Measurements from ENCODE around the gene ACTL6B. TPM values are rescaled to one million over a fixed set of nuclear protein-coding genes. Genes with fewer than 3 reads are reported as not detected.

Gene ACTL6B
- total and polyA plus RNA-seq, 9 of the 15 experiments (the other 6 are each of a cell fraction or from before 2014, with no cell fraction given) = not detected

DNA sequence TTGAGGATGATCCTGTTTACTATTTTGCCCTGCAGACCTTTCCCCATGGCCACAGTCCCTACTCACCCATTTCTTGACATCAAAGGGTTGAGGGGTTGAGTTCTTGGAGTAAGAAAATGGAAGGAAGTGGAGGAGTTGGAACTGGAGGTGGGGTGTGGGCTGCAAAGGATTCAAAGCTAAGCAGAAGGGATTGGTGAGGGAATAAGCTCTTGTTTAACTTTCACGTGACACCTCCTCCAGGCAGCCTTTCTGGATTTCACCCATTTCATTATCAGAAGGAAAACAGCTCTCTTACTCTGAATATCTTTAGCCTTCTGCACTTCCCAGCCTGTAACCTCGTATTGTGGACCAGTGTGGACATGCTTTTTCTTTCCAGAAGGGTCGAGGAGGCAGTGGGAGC, 30.2 kb downstream of the ACTL6B start (continued):
- TF ChIP-seq, protein P1, sequence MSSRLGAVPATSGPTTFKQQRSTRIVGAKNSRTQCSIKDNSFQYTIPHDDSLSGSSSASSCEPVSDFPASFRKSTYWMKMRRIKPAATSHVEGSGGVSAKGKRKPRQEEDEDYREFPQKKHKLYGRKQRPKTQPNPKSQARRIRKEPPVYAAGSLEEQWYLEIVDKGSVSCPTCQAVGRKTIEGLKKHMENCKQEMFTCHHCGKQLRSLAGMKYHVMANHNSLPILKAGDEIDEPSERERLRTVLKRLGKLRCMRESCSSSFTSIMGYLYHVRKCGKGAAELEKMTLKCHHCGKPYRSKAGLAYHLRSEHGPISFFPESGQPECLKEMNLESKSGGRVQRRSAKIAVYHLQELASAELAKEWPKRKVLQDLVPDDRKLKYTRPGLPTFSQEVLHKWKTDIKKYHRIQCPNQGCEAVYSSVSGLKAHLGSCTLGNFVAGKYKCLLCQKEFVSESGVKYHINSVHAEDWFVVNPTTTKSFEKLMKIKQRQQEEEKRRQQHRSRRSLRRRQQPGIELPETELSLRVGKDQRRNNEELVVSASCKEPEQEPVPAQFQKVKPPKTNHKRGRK (tag; IDR thresholded peaks at IDR 0.05) = no peak
- peak; percentile 79 for TF ChIP-seq HDAC2 (IDR thresholded peaks at IDR 0.05)
- peak; percentile 100 for TF ChIP-seq ZFP36 (IDR thresholded peaks at IDR 0.05; ENCODE audit: low read depth, low read length, partially characterized antibody)
- peak in 1 of 2 experiments; percentile 63; a peak in 1 of 4 replicates for TF ChIP-seq SIN3A (IDR thresholded peaks at IDR 0.05; ENCODE audit: borderline replicate concordance in 2 of 2, control insufficient read depth in 1 of 2, low read depth in 2 of 2, low read length in 2 of 2)
- peak; percentile 46 for TF ChIP-seq DACH1 (IDR thresholded peaks at IDR 0.05; ENCODE audit: partially characterized antibody)
- TF ChIP-seq, protein P2, sequence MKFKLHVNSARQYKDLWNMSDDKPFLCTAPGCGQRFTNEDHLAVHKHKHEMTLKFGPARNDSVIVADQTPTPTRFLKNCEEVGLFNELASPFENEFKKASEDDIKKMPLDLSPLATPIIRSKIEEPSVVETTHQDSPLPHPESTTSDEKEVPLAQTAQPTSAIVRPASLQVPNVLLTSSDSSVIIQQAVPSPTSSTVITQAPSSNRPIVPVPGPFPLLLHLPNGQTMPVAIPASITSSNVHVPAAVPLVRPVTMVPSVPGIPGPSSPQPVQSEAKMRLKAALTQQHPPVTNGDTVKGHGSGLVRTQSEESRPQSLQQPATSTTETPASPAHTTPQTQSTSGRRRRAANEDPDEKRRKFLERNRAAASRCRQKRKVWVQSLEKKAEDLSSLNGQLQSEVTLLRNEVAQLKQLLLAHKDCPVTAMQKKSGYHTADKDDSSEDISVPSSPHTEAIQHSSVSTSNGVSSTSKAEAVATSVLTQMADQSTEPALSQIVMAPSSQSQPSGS (CRISPR knock-in tag; IDR thresholded peaks at IDR 0.05) = no peak
- TF ChIP-seq, protein P3, sequence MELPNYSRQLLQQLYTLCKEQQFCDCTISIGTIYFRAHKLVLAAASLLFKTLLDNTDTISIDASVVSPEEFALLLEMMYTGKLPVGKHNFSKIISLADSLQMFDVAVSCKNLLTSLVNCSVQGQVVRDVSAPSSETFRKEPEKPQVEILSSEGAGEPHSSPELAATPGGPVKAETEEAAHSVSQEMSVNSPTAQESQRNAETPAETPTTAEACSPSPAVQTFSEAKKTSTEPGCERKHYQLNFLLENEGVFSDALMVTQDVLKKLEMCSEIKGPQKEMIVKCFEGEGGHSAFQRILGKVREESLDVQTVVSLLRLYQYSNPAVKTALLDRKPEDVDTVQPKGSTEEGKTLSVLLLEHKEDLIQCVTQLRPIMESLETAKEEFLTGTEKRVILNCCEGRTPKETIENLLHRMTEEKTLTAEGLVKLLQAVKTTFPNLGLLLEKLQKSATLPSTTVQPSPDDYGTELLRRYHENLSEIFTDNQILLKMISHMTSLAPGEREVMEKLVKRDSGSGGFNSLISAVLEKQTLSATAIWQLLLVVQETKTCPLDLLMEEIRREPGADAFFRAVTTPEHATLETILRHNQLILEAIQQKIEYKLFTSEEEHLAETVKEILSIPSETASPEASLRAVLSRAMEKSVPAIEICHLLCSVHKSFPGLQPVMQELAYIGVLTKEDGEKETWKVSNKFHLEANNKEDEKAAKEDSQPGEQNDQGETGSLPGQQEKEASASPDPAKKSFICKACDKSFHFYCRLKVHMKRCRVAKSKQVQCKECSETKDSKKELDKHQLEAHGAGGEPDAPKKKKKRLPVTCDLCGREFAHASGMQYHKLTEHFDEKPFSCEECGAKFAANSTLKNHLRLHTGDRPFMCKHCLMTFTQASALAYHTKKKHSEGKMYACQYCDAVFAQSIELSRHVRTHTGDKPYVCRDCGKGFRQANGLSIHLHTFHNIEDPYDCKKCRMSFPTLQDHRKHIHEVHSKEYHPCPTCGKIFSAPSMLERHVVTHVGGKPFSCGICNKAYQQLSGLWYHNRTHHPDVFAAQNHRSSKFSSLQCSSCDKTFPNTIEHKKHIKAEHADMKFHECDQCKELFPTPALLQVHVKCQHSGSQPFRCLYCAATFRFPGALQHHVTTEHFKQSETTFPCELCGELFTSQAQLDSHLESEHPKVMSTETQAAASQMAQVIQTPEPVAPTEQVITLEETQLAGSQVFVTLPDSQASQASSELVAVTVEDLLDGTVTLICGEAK (IDR thresholded peaks at IDR 0.05) = no peak
- TF ChIP-seq, protein P3 (CRISPR knock-in tag; IDR thresholded peaks at IDR 0.05) = peak; percentile 21; the same call in 1 of the 2 replicates
- TF ChIP-seq TFAM (CRISPR knock-in tag; conservative IDR thresholded peaks at IDR 0.05) = no peak
- TF ChIP-seq RBM25 (IDR thresholded peaks at IDR 0.05; ENCODE audit: low read depth, low read length, severe bottlenecking) = peak; percentile 100
- TF ChIP-seq ZNF133 (CRISPR knock-in tag; IDR thresholded peaks at IDR 0.05) = no peak
- TF ChIP-seq MBD2 (IDR thresholded peaks at IDR 0.05; ENCODE audit: borderline replicate concordance, low read depth) = no peak
- TF ChIP-seq HOXB6 (CRISPR knock-in tag; IDR thresholded peaks at IDR 0.05; ENCODE audit: borderline replicate concordance) = no peak
- TF ChIP-seq JUN (IDR thresholded peaks at IDR 0.05; ENCODE audit: borderline replicate concordance, low read depth, low read length) = no peak
- no peak for TF ChIP-seq JUN (CRISPR knock-in tag; IDR thresholded peaks at IDR 0.05; ENCODE audit: borderline replicate concordance)
- 0 out of 2 replicates have a peak, but pooled peaks have one; percentile 18 for TF ChIP-seq SNIP1 (IDR thresholded peaks at IDR 0.05; ENCODE audit: low read depth)
- TF ChIP-seq FOXP1 (CRISPR knock-in tag; IDR thresholded peaks at IDR 0.05) = no peak
- no peak for TF ChIP-seq NR2F6 (CRISPR knock-in tag; IDR thresholded peaks at IDR 0.05)

Measured in K562 (cell line).